HEK293 (cell line): ENCODE measurements around the gene FAM89A.

Source experiments
- BCL11A ChIP-seq: fragments of 450-650 bp; formaldehyde crosslinking; IDR thresholded peaks from 2 replicates; pipeline ENCODE4 v1.5.1; 2016; ENCODE audit warnings: low read depth, missing biosample characterization, missing genetic modification characterization
- HOXA7 ChIP-seq: sonication (generic); formaldehyde crosslinking; IDR thresholded peaks from 2 replicates; pipeline ENCODE4 v1.8.1; 2022; ENCODE audit warnings: missing genetic modification reagents, borderline replicate concordance
- HOXD13 ChIP-seq: sonication (generic); formaldehyde crosslinking; IDR thresholded peaks from 2 replicates; pipeline ENCODE4 v1.8.0; 2022; ENCODE audit warnings: missing genetic modification reagents, borderline replicate concordance
- KLF10 ChIP-seq: fragments of 450-650 bp; IDR thresholded peaks from 2 replicates; pipeline ENCODE4 v1.5.1; 2018; ENCODE audit warnings: missing biosample characterization, mild to moderate bottlenecking, missing genetic modification characterization
- MEIS1 ChIP-seq: sonication (generic); formaldehyde crosslinking; IDR thresholded peaks from 2 replicates; pipeline ENCODE4 v1.8.1; 2022; ENCODE audit warnings: missing genetic modification reagents, mild to moderate bottlenecking, borderline replicate concordance
- RBAK ChIP-seq: fragments of 450-650 bp; formaldehyde crosslinking; IDR thresholded peaks from 2 replicates; pipeline ENCODE4 v1.5.1; 2016; ENCODE audit warnings: missing biosample characterization, missing genetic modification characterization
- SALL2 ChIP-seq: fragments of 450-650 bp; formaldehyde crosslinking; IDR thresholded peaks from 2 replicates; pipeline ENCODE4 v1.5.0; 2017; ENCODE audit warnings: missing biosample characterization, mild to moderate bottlenecking, missing genetic modification characterization, borderline replicate concordance
- SCRT2 ChIP-seq: fragments of 450-650 bp; formaldehyde crosslinking; IDR thresholded peaks from 2 replicates; pipeline ENCODE4 v1.5.1; 2016; ENCODE audit warnings: missing biosample characterization, missing genetic modification characterization
- TSHZ1 ChIP-seq: fragments of 450-650 bp; formaldehyde crosslinking; IDR thresholded peaks from 2 replicates; pipeline ENCODE4 v1.5.1; 2016; ENCODE audit warnings: missing biosample characterization, missing genetic modification characterization, borderline replicate concordance
- ZBTB44 ChIP-seq: fragments of 450-650 bp; IDR thresholded peaks from 2 replicates; pipeline ENCODE4 v1.5.1; 2018; ENCODE audit warnings: missing biosample characterization, mild to moderate bottlenecking, missing genetic modification characterization
- ZNF140 ChIP-seq: fragments of 450-650 bp; formaldehyde crosslinking; IDR thresholded peaks from 2 replicates; pipeline ENCODE4 v1.5.1; 2016; ENCODE audit warnings: missing biosample characterization, missing genetic modification characterization
- ZNF18 ChIP-seq: fragments of 450-650 bp; formaldehyde crosslinking; IDR thresholded peaks from 2 replicates; pipeline ENCODE4 v1.5.1; 2016; ENCODE audit warnings: missing biosample characterization, missing genetic modification characterization
- ZNF184 ChIP-seq: fragments of 450-650 bp; IDR thresholded peaks from 2 replicates; pipeline ENCODE4 v1.5.1; 2018; ENCODE audit warnings: missing biosample characterization, mild to moderate bottlenecking, missing genetic modification characterization
- ZNF19 ChIP-seq: fragments of 450-650 bp; formaldehyde crosslinking; IDR thresholded peaks from 2 replicates; pipeline ENCODE4; 2016; ENCODE audit warnings: missing biosample characterization, missing genetic modification characterization, low read depth
- ZNF2 ChIP-seq: fragments of 450-650 bp; formaldehyde crosslinking; IDR thresholded peaks from 2 replicates; pipeline ENCODE4 v1.5.1; 2016; ENCODE audit warnings: missing biosample characterization, missing genetic modification characterization
- ZNF202 ChIP-seq: fragments of 450-650 bp; formaldehyde crosslinking; IDR thresholded peaks from 2 replicates; pipeline ENCODE4 v1.5.1; 2016; ENCODE audit warnings: missing biosample characterization, missing genetic modification characterization, borderline replicate concordance
- ZNF214 ChIP-seq: fragments of 450-650 bp; formaldehyde crosslinking; IDR thresholded peaks from 2 replicates; pipeline ENCODE4 v1.5.1; 2017; ENCODE audit warnings: missing biosample characterization, mild to moderate bottlenecking, missing genetic modification characterization, borderline replicate concordance
- ZNF292 ChIP-seq: fragments of 450-650 bp; formaldehyde crosslinking; IDR thresholded peaks from 2 replicates; pipeline ENCODE4 v1.5.1; 2016; ENCODE audit warnings: low read depth, missing biosample characterization, missing genetic modification characterization, borderline replicate concordance
- ZNF311 ChIP-seq: fragments of 450-650 bp; formaldehyde crosslinking; IDR thresholded peaks from 2 replicates; pipeline ENCODE4 v1.5.1; 2017; ENCODE audit warnings: missing biosample characterization, missing genetic modification characterization, borderline replicate concordance
- ZNF341 ChIP-seq: fragments of 450-650 bp; formaldehyde crosslinking; IDR thresholded peaks from 2 replicates; pipeline ENCODE4; 2016; ENCODE audit warnings: low read depth, missing biosample characterization, missing genetic modification characterization
- ZNF362 ChIP-seq: fragments of 450-650 bp; formaldehyde crosslinking; IDR thresholded peaks from 2 replicates; pipeline ENCODE4 v1.5.1; 2016; ENCODE audit warnings: missing biosample characterization, missing genetic modification characterization
- ZNF510 ChIP-seq: fragments of 450-650 bp; formaldehyde crosslinking; IDR thresholded peaks from 2 replicates; pipeline ENCODE4 v1.5.1; 2018; ENCODE audit warnings: mild to moderate bottlenecking, missing genetic modification characterization, missing biosample characterization; ENCODE audit not compliant: insufficient replicate concordance
- ZNF548 ChIP-seq: fragments of 450-650 bp; formaldehyde crosslinking; IDR thresholded peaks from 2 replicates; pipeline ENCODE4 v1.5.1; 2016; ENCODE audit warnings: missing biosample characterization, missing genetic modification characterization
- ZNF555 ChIP-seq: fragments of 450-650 bp; formaldehyde crosslinking; conservative IDR thresholded peaks from 2 replicates; pipeline ENCODE4 v1.5.1; 2017; ENCODE audit warnings: missing biosample characterization, mild to moderate bottlenecking, missing genetic modification characterization, inconsistent platforms
- ZNF600 ChIP-seq: fragments of 450-650 bp; formaldehyde crosslinking; IDR thresholded peaks from 2 replicates; pipeline ENCODE4 v1.5.1; 2016; ENCODE audit warnings: missing biosample characterization, missing genetic modification characterization
- ZNF621 ChIP-seq: fragments of 450-650 bp; formaldehyde crosslinking; IDR thresholded peaks from 2 replicates; pipeline ENCODE4 v1.5.1; 2017; ENCODE audit warnings: missing biosample characterization, missing genetic modification characterization
- ZNF654 ChIP-seq: fragments of 450-650 bp; formaldehyde crosslinking; IDR thresholded peaks from 2 replicates; pipeline ENCODE4 v1.5.1; 2016; ENCODE audit warnings: low read depth, missing biosample characterization, missing genetic modification characterization
- ZNF707 ChIP-seq: fragments of 450-650 bp; formaldehyde crosslinking; IDR thresholded peaks from 2 replicates; pipeline ENCODE4 v1.5.1; 2016; ENCODE audit warnings: missing biosample characterization, missing genetic modification characterization
- ZNF747 ChIP-seq: fragments of 450-650 bp; formaldehyde crosslinking; IDR thresholded peaks from 2 replicates; pipeline ENCODE4 v1.5.1; 2016; ENCODE audit warnings: missing biosample characterization, missing genetic modification characterization
- ZNF830 ChIP-seq: fragments of 450-650 bp; IDR thresholded peaks from 2 replicates; pipeline ENCODE4 v1.5.0; 2018; ENCODE audit warnings: missing biosample characterization, missing genetic modification characterization, low read depth, mild to moderate bottlenecking, moderate library complexity
- ZSCAN4 ChIP-seq: fragments of 450-650 bp; formaldehyde crosslinking; IDR thresholded peaks from 2 replicates; pipeline ENCODE4 v1.5.1; 2017; ENCODE audit warnings: missing biosample characterization, missing genetic modification characterization

The FAM89A gene

GRCh38 chr1:230978491-230979388, 61.3 kb downstream of the FAM89A start, which contains the start of the genes ARV1 and TTC13 (continued):
- TF ChIP-seq ZNF600 (tag by site-specific recombination) (peak; percentile 95), ZNF184 (tag by site-specific recombination) (no peak; the same call in 1 of the 2 replicates), ZBTB44 (tag by site-specific recombination) (peak; percentile 91), ZNF654 (tag by site-specific recombination) (no peak), MEIS1 (CRISPR knock-in tag) (no peak), BCL11A (tag by site-specific recombination) (peak; percentile 88), ZSCAN4 (tag by site-specific recombination) (peak; percentile 24; the same call in 1 of the 2 replicates), SCRT2 (tag by site-specific recombination) (peak; percentile 71), ZNF548 (tag by site-specific recombination) (no peak), ZNF621 (tag by site-specific recombination) (no peak), ZNF140 (tag by site-specific recombination) (no peak), HOXA7 (CRISPR knock-in tag) (no peak), KLF10 (0 out of 2 replicates have a peak, but pooled peaks have one; percentile 61), ZNF19 (no peak), ZNF2 (tag by site-specific recombination) (peak; percentile 97), HOXD13 (CRISPR knock-in tag) (no peak), ZNF341 (tag by site-specific recombination) (peak; percentile 96), ZNF292 (tag by site-specific recombination) (no peak), ZNF747 (tag by site-specific recombination) (no peak), ZNF214 (tag by site-specific recombination) (no peak), ZNF18 (tag by site-specific recombination) (no peak), ZNF707 (no peak), ZNF830 (tag by site-specific recombination) (no peak), ZNF362 (tag by site-specific recombination) (no peak), TSHZ1 (tag by site-specific recombination) (0 out of 2 replicates have a peak, but pooled peaks have one; percentile 39), ZNF202 (tag by site-specific recombination) (no peak), ZNF510 (tag by site-specific recombination) (no peak), ZNF311 (tag by site-specific recombination) (no peak), RBAK (tag by site-specific recombination) (no peak), ZNF555 (no peak), SALL2 (tag by site-specific recombination) (no peak)
